Right cardiac atrium (tissue), 5 donors: ENCODE data around the gene PRKCA. TPM values are rescaled to one million over a fixed set of nuclear protein-coding genes. Genes with fewer than 3 reads are reported as not detected.

Source experiments
- ATAC-seq, 2 donors: fragments of 200-7000 bp; cut with Tn5 transposase; one replicate each; pipeline versions ENCODE4 v1.8.0 to v1.9.1; 2020; ENCODE audit warnings: moderate library complexity in 2 of 2, mild to moderate bottlenecking in 1 of 2
- DNase-seq, 3 donors: peaks; one replicate each; pipeline ENCODE4 v3.0.0-alpha.2; 2020
- H3K27ac ChIP-seq: one replicate; pipeline ENCODE4 v1.5.1; 2013; ENCODE audit warnings: mild to moderate bottlenecking, low read length, control low read depth, moderate library complexity
- H3K27me3 ChIP-seq: one replicate; pipeline ENCODE4 v1.6.1; 2013; ENCODE audit not compliant: control insufficient read depth, insufficient read depth
- H3K4me1 ChIP-seq: one replicate; pipeline ENCODE4 v1.6.1; 2013; ENCODE audit warnings: low read length; ENCODE audit not compliant: control insufficient read depth, insufficient read depth
- H3K4me3 ChIP-seq: one replicate; pipeline ENCODE4 v1.5.1; 2013; ENCODE audit warnings: low read length, control low read depth
- H3K9me3 ChIP-seq: one replicate; pipeline ENCODE4 v1.6.1; 2013; ENCODE audit warnings: low read length; ENCODE audit not compliant: control insufficient read depth
- WGBS: extraction: QIAGEN DNeasy Blood & Tissue Kit; methylation state at CpG from one replicate; pipeline ENCODE4 v1.1.7; 2013; 5-methylcytosine and 5-hydroxymethylcytosine counted together
- intact Hi-C, 4 donors: fragments of 100-400 bp; cut with DNase I; formaldehyde crosslinking; loops; one replicate each; pipeline versions ENCODE4 v1.11.0 to v1.14.0; 2022 to 2023
- polyA plus RNA-seq: library from polyadenylated mRNA; stranded (reverse); fragments of 200-250 nt; gene quantifications from one replicate; pipeline ENCODE4 v1.2.3, GENCODE V29; 2013
- total RNA-seq, 4 donors: library from RNA; stranded (reverse); fragmentation: NEBNext Ultra II Directional; extraction: Animal tissue kit (Norgen Biotek cat#: 25700); gene quantifications; one replicate each; pipeline ENCODE4 v1.2.1, GENCODE V29; 2021
- donor health status: healthy with polysubstance abuse.
- donor health status: DM: no; HTN: yes; CAD: no.
- donor health status: DM: no; HTN: no; CAD: no.
- donor health status: DM: no; HTN: yes; CAD: no; lungs with severe emphysema.
- donor health status: DM: yes; HTN: yes; CAD: no.

The PRKCA gene
- total and polyA plus RNA-seq, 5 donors = 2.2 to 8.0 (median 6.8) TPM

GRCh38 chr17:66584927-66585326 is 282.5 kb downstream of the PRKCA start:
- ATAC-seq (no peak), DNase-seq (no peak)
- H3K9me3 ChIP-seq = no peaks in the 10 kb centered on the region
- H3K4me3 ChIP-seq = no peak overlapping the region
- H3K27me3 ChIP-seq = no peaks in the 10 kb centered on the region
- no peaks in the 10 kb centered on the region for H3K4me1 ChIP-seq
- over 99% methylated on average over 4 of the region's 4 CpGs for WGBS
- intact Hi-C loops = no loop called here
- H3K27ac ChIP-seq = no peak overlapping the region

GRCh38 chr17:66585472-66585871 is 283.1 kb downstream of the PRKCA start:
- no peak overlapping the region for H3K27ac ChIP-seq
- H3K27me3 ChIP-seq = no peaks in the 10 kb centered on the region
- DNase-seq (no peak), ATAC-seq (no peak)
- WGBS = 81% methylated on average over 5 of the region's 5 CpGs
- H3K4me3 ChIP-seq = no peak overlapping the region
- H3K4me1 ChIP-seq = no peaks in the 10 kb centered on the region
- intact Hi-C loops = no loop called here
- no peaks in the 10 kb centered on the region for H3K9me3 ChIP-seq

- intact Hi-C loops = no loop called here
- no peaks in the 10 kb centered on the region for H3K27me3 ChIP-seq
- H3K4me3 ChIP-seq = no peak overlapping the region
- ATAC-seq (no peak), DNase-seq (no peak)
- H3K4me1 ChIP-seq = no peaks in the 10 kb centered on the region
- no peak overlapping the region for H3K27ac ChIP-seq
- H3K9me3 ChIP-seq = no peaks in the 10 kb centered on the region
- 99% methylated on average over 7 of the region's 7 CpGs for WGBS
Observed at GRCh38 chr17:66589892-66590291, 287.5 kb downstream of the PRKCA start.

- no peaks in the 10 kb centered on the region for H3K27me3 ChIP-seq
Observed at GRCh38 chr17:66593116-66593515, 290.7 kb downstream of the PRKCA start.

GRCh38 chr17:66595893-66596292 is 293.5 kb downstream of the PRKCA start:
- intact Hi-C loops = no loop called here

More at GRCh38 chr17:66593116-66593515, 290.7 kb downstream of the PRKCA start:
- ATAC-seq = no peak
- no peak overlapping the region for H3K4me3 ChIP-seq
- DNase-seq = no peak
- H3K27ac ChIP-seq = no peak overlapping the region
- intact Hi-C loops = no loop called here
- WGBS = 97% methylated on average over 2 of the region's 2 CpGs
- no peaks in the 10 kb centered on the region for H3K4me1 ChIP-seq
- no peaks in the 10 kb centered on the region for H3K9me3 ChIP-seq

GRCh38 chr17:66602659-66603384 is 300.4 kb downstream of the PRKCA start:
- Histone ChIP-seq H3K27ac (no peak overlapping the region), H3K4me1 (no peaks in the 10 kb centered on the region), H3K9me3 (no peaks in the 10 kb centered on the region), H3K4me3 (no peak overlapping the region), H3K27me3 (no peaks in the 10 kb centered on the region)
- ATAC-seq = no peak
- 80% methylated on average over 14 of the region's 14 CpGs for WGBS
- no peak for DNase-seq
- intact Hi-C loops = no loop called here

More at GRCh38 chr17:66595893-66596292, 293.5 kb downstream of the PRKCA start:
- WGBS = 92% methylated on average over 12 of the region's 12 CpGs
- no peak for DNase-seq
- Histone ChIP-seq H3K4me1 (no peaks in the 10 kb centered on the region), H3K4me3 (no peak overlapping the region), H3K9me3 (no peaks in the 10 kb centered on the region), H3K27me3 (no peaks in the 10 kb centered on the region), H3K27ac (no peak overlapping the region)
- no peak for ATAC-seq

GRCh38 chr17:66604376-66604775 is 302.0 kb downstream of the PRKCA start:
- intact Hi-C loops = no loop called here
- ATAC-seq = no peak

GRCh38 chr17:66605541-66605940 is 303.1 kb downstream of the PRKCA start:
- ATAC-seq (no peak), DNase-seq (no peak)
- WGBS = 81% methylated on average over 4 of the region's 4 CpGs
- Histone ChIP-seq H3K9me3 (no peaks in the 10 kb centered on the region), H3K27ac (no peak overlapping the region), H3K4me1 (no peaks in the 10 kb centered on the region), H3K4me3 (no peak overlapping the region), H3K27me3 (no peaks in the 10 kb centered on the region)
- intact Hi-C loops = no loop called here

More at GRCh38 chr17:66604376-66604775, 302.0 kb downstream of the PRKCA start:
- no peaks in the 10 kb centered on the region for H3K9me3 ChIP-seq
- H3K27ac ChIP-seq = no peak overlapping the region
- no peak for DNase-seq
- H3K4me1 ChIP-seq = no peaks in the 10 kb centered on the region
- H3K27me3 ChIP-seq = no peaks in the 10 kb centered on the region
- H3K4me3 ChIP-seq = no peak overlapping the region

- WGBS = 60% methylated on average over 9 of the region's 9 CpGs
- Histone ChIP-seq H3K27ac (no peak overlapping the region), H3K27me3 (no peaks in the 10 kb centered on the region), H3K4me1 (no peaks in the 10 kb centered on the region), H3K9me3 (no peaks in the 10 kb centered on the region), H3K4me3 (no peak overlapping the region)
- intact Hi-C loops = no loop called here
- DNase-seq (no peak), ATAC-seq (no peak)
Observed at GRCh38 chr17:66610361-66611133, 308.1 kb downstream of the PRKCA start.

- DNase-seq = no peak
- Histone ChIP-seq H3K9me3 (no peaks in the 10 kb centered on the region), H3K27me3 (no peaks in the 10 kb centered on the region), H3K4me1 (no peaks in the 10 kb centered on the region), H3K27ac (no peak overlapping the region), H3K4me3 (no peak overlapping the region)
- no peak for ATAC-seq
- intact Hi-C loops = no loop called here
Observed at GRCh38 chr17:66611397-66611796, 309.0 kb downstream of the PRKCA start.

- no peak overlapping the region for H3K4me3 ChIP-seq
Observed at GRCh38 chr17:66612993-66613392, 310.6 kb downstream of the PRKCA start.

More at GRCh38 chr17:66612993-66613392, 310.6 kb downstream of the PRKCA start:
- intact Hi-C loops = no loop called here
- Histone ChIP-seq H3K4me1 (no peaks in the 10 kb centered on the region), H3K27ac (no peak overlapping the region), H3K27me3 (no peaks in the 10 kb centered on the region), H3K9me3 (no peaks in the 10 kb centered on the region)
- no peak for ATAC-seq
- 64% methylated on average over 4 of the region's 4 CpGs for whole genome bisulfite sequencing
- DNase-seq = no peak
